Smooth muscle cell (in vitro differentiated cells): Measurements from ENCODE around the gene BCORL1. TPM values are rescaled to one million over a fixed set of nuclear protein-coding genes. Genes with fewer than 3 reads are reported as not detected.

Experiments used
- DNase-seq: peaks from one replicate; lab custom pipeline; 2025; ENCODE audit not compliant: unreplicated experiment; lab: John Stamatoyannopoulos, UW
- H2AFZ ChIP-seq: fragments of 200-600 bp; sonication (generic); 2 replicates; pipeline ENCODE4 v1.6.0; 2016; ENCODE audit warnings: antibody characterized with exemption, low read depth, mild to moderate bottlenecking
- H3F3A ChIP-seq: fragments of 200-600 bp; sonication (generic); 2 replicates; pipeline ENCODE4 v1.6.0; 2017; ENCODE audit warnings: antibody characterized with exemption, low read depth
- H3K27ac ChIP-seq: fragments of 200-600 bp; sonication (generic); 2 replicates; pipeline ENCODE4 v1.5.1; 2016; ENCODE audit warnings: low read depth, mild to moderate bottlenecking
- H3K27me3 ChIP-seq: fragments of 200-600 bp; sonication (generic); 2 replicates; pipeline ENCODE4 v1.6.1; 2016; ENCODE audit warnings: low read depth, mild to moderate bottlenecking
- H3K36me3 ChIP-seq: fragments of 200-600 bp; sonication (generic); 2 replicates; pipeline ENCODE4 v1.5.1; 2016; ENCODE audit warnings: low read depth
- H3K4me1 ChIP-seq: fragments of 200-600 bp; sonication (generic); 2 replicates; pipeline ENCODE4 v1.5.1; 2016; ENCODE audit warnings: low read depth
- H3K4me2 ChIP-seq: fragments of 200-600 bp; sonication (generic); 2 replicates; pipeline ENCODE4 v1.6.0; 2016; ENCODE audit warnings: mild to moderate bottlenecking
- H3K4me3 ChIP-seq: fragments of 200-600 bp; sonication (generic); 2 replicates; pipeline ENCODE4 v1.5.1; 2016; ENCODE audit warnings: mild to moderate bottlenecking
- H3K79me2 ChIP-seq: fragments of 200-600 bp; sonication (generic); 2 replicates; pipeline ENCODE4 v1.6.0; 2016; ENCODE audit warnings: low read depth, mild to moderate bottlenecking
- H3K9ac ChIP-seq: fragments of 200-600 bp; sonication (generic); 2 replicates; pipeline ENCODE4 v1.6.0; 2016; ENCODE audit warnings: low read depth
- H3K9me3 ChIP-seq: fragments of 200-600 bp; sonication (generic); replicated peaks from 2 replicates; pipeline ENCODE4 v1.5.1; 2016; ENCODE audit warnings: low read depth
- H4K20me1 ChIP-seq: fragments of 200-600 bp; sonication (generic); 2 replicates; pipeline ENCODE4 v1.6.0; 2016; ENCODE audit warnings: low read depth
- WGBS: methylation state at CpG from one replicate; pipeline ENCODE4 v1.1.7; 2016; ENCODE audit warnings: low lambda C conversion rate; 5-methylcytosine and 5-hydroxymethylcytosine counted together
- polyA plus RNA-seq: library from polyadenylated mRNA; unstranded; fragments of >200 nt; fragmentation: Nextera tagmentation; extraction: Ambion mirVana; gene quantifications from 2 replicates; pipeline ENCODE4 v1.2.1, GENCODE V29; 2016
- total RNA-seq: library from RNA; depleted of rRNA; stranded (reverse); fragments of >200 nt; gene quantifications from 2 replicates; pipeline ENCODE4 v1.2.3, GENCODE V29; 2014
- TF ChIP-seq, protein P1 (sequence below): fragments of 200-600 bp; sonication (generic); IDR thresholded peaks from 2 replicates; pipeline ENCODE4 v1.5.1; 2017; ENCODE audit warnings: borderline replicate concordance, mild to moderate bottlenecking, antibody characterized with exemption; ENCODE audit not compliant: insufficient read depth, poor library complexity, severe bottlenecking

Gene BCORL1
- total and polyA plus RNA-seq, 2 experiments from 2014 or later, result 3.0 to 8.0 TPM

DNA sequence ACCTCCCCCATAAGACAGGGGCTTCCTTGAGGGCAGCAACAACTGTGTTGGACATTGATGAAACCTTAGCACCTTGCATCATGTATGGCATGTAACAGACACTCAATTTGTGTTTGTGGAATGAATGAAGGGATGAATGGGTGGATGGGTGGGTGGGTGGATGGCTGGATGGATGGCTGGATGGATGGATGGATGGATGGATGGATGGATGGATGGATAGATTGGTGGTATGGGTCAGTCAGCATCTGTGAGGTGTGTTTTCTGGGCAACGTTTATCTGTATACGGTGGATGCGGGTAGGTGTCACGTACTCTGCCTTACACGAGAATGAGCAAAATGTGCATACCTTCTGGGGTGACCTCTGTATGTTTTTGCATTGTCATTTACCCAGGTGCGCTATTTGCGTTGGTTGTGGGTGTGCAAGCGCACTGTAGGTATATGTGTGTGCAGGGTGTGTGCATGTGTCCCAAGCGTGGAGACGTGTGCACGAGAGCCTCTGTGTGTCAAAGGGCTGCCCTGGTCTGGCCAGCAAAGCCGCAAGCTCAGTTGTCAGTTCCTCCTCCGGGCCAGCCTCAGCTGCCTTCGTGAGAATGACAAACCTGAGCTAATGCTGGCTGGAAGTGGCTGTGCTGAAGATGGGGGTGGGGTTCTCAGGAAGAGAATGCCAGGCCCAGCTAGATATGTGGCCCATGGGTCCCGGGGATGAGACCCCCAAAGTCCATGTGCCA, 101.4 kb downstream of the BCORL1 start:
- Histone ChIP-seq H3K79me2 (no peaks in the 10 kb centered on the region), H3K27me3 (no peaks in the 10 kb centered on the region), H3K36me3 (no peaks in the 10 kb centered on the region), H3K4me2 (no peak overlapping the region), H3K27ac (no peak overlapping the region), H2AFZ (no peak overlapping the region), H4K20me1 (peaks cover 42% of the 10 kb centered on the region), H3K9me3 (no peaks in the 10 kb centered on the region), H3F3A (no peaks in the 10 kb centered on the region), H3K4me3 (no peak overlapping the region), H3K9ac (no peak overlapping the region), H3K4me1 (no peaks in the 10 kb centered on the region)
- 83% methylated on average over 15 of the region's 15 CpGs for WGBS
- no peak for DNase-seq
- TF ChIP-seq, protein P1, sequence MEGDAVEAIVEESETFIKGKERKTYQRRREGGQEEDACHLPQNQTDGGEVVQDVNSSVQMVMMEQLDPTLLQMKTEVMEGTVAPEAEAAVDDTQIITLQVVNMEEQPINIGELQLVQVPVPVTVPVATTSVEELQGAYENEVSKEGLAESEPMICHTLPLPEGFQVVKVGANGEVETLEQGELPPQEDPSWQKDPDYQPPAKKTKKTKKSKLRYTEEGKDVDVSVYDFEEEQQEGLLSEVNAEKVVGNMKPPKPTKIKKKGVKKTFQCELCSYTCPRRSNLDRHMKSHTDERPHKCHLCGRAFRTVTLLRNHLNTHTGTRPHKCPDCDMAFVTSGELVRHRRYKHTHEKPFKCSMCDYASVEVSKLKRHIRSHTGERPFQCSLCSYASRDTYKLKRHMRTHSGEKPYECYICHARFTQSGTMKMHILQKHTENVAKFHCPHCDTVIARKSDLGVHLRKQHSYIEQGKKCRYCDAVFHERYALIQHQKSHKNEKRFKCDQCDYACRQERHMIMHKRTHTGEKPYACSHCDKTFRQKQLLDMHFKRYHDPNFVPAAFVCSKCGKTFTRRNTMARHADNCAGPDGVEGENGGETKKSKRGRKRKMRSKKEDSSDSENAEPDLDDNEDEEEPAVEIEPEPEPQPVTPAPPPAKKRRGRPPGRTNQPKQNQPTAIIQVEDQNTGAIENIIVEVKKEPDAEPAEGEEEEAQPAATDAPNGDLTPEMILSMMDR, result no peak

DNA sequence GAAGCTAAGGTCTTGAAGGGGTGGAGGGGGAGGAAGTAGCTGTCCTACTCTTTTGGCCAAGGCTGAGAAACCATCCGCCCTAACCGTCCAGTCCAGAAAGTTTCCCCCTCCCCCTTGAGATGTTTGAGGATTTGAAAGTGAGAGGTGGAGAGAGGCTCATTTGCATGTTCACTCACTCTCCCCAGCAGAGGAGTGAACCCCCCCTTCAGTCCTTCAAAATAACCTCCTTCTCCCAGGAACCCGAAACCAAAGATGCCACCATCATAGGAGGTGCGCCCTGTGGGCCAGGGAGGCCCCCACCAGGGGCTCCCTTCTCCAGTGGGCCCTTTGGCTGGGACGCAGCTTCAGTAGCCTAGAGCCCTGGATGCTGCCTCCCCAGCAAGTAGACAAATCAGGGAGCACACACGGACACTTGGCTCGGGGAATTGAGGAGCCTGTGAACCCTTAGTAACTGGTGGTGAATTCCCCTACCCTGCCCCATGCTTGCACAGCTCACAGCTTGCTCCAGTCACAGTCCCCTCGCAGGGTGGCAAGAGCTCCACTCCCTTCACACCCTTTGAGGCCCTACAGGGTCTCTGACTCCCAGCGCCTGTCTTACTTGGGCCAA, 102.3 kb downstream of the BCORL1 start:
- 80% methylated on average over 9 of the region's 9 CpGs for WGBS

DNA sequence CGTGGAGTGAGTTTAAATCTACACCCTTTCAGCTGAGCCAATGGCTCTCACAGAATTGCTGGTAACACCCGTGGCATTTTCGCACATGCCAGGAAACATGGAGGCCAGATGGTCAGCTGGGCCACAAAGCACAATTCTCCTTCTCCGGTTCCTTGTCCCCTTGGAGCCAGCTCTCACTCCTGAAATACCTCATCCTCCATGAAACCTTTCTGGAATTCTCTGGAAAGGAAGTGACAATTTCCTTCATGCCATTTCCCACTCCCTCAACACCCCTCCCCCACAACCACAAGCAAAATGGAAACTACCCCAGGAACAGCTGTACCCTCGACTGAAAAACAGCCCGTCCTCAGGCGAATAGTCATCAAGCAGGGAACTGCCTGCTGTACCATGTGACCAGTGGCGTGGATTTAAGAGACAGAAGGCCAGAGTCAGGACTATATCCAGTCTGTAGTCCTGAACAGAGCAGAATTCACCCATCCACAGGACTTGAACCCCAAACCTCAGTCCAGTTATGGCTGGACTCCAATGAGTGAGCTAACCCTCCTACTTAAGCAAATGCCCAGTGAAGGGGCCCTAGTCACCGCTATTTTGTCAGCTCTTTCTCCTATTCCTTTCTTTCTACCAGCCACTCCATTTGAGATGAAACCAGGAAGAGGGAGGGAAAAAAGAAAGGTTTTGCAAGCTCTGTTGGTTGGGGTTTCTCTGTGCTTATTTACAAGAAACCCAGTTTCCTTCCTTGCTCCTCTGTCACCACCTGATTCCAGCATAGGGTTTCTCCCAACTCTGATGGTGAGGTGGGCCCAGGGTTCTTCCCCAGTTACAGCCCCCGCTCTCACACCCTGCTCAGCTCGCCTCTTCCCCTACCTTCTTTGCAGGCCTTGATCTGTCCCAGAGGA, 103.4 kb downstream of the BCORL1 start:
- H4K20me1 ChIP-seq, result peaks cover 49% of the 10 kb centered on the region
- H3K4me2 ChIP-seq, result no peak overlapping the region
- no peak for DNase-seq
- no peak overlapping the region for H3K4me3 ChIP-seq
- H3F3A ChIP-seq, result no peaks in the 10 kb centered on the region
- no peaks in the 10 kb centered on the region for H3K27me3 ChIP-seq
- H3K79me2 ChIP-seq, result no peaks in the 10 kb centered on the region
- WGBS, result 78% methylated on average over 11 of the region's 11 CpGs
- no peak overlapping the region for H3K9ac ChIP-seq
- H3K36me3 ChIP-seq, result no peaks in the 10 kb centered on the region
- H2AFZ ChIP-seq, result no peak overlapping the region
- H3K4me1 ChIP-seq, result no peaks in the 10 kb centered on the region
- TF ChIP-seq, protein P1, result no peak
- H3K9me3 ChIP-seq, result no peaks in the 10 kb centered on the region
- no peak overlapping the region for H3K27ac ChIP-seq

More for the DNA sequence above, 102.3 kb downstream of the BCORL1 start:
- Histone ChIP-seq H3K4me1 (no peaks in the 10 kb centered on the region), H3K27ac (no peak overlapping the region), H3K79me2 (no peaks in the 10 kb centered on the region), H3K9me3 (no peaks in the 10 kb centered on the region), H3K4me2 (no peak overlapping the region), H3K4me3 (no peak overlapping the region), H2AFZ (no peak overlapping the region), H3F3A (no peaks in the 10 kb centered on the region), H3K27me3 (no peaks in the 10 kb centered on the region), H3K36me3 (no peaks in the 10 kb centered on the region), H4K20me1 (peaks cover 46% of the 10 kb centered on the region), H3K9ac (no peak overlapping the region)
- TF ChIP-seq, protein P1, result no peak
- no peak for DNase-seq
